NCI-H345 treated with DMSO at 0.1 percent for 48 hours (cell line): Measurements from ENCODE around the gene EID2.

Source experiments
- DNase-seq: peaks from one replicate; lab custom pipeline; 2025; ENCODE audit not compliant: unreplicated experiment; lab: John Stamatoyannopoulos, UW

EID2 gene

GRCh38 chr19:39506598-39506943 is 33.4 kb downstream of the EID2 start:
- DNase-seq = no peak

- no peak for DNase-seq
These were observed 37.1 kb downstream of the EID2 start for GRCh38 chr19:39502640-39503417.

- DNase-seq = no peak
These were observed 38.6 kb downstream of the EID2 start for GRCh38 chr19:39501340-39501739.

- no peak for DNase-seq
These were observed 39.4 kb downstream of the EID2 start for GRCh38 chr19:39500543-39500942.

- DNase-seq = no peak
These were observed 40.0 kb downstream of the EID2 start for GRCh38 chr19:39499932-39500331.

- peak; percentile 90 for DNase-seq
These were observed 40.9 kb downstream of the EID2 start, which contains the start of gene DLL3 for GRCh38 chr19:39498798-39499642. Gene DLL3, plus strand, starts transcription at chr19:39498947. Its CDS starts 28 bp downstream, at chr19:39498975.

- DNase-seq = peak; percentile 95
These were observed 41.8 kb downstream of the EID2 start for GRCh38 chr19:39497996-39498797.

- no peak for DNase-seq
These were observed 42.3 kb downstream of the EID2 start for GRCh38 chr19:39497701-39497995.

GRCh38 chr19:39496063-39496462 is 43.9 kb downstream of the EID2 start:
- DNase-seq = no peak

GRCh38 chr19:39494661-39495060 is 45.3 kb downstream of the EID2 start:
- DNase-seq = no peak

- DNase-seq = no peak
These were observed 47.2 kb downstream of the EID2 start for GRCh38 chr19:39492788-39493187.

- DNase-seq = no peak
These were observed 47.7 kb downstream of the EID2 start for GRCh38 chr19:39492225-39492624.

GRCh38 chr19:39489756-39490155 is 50.2 kb downstream of the EID2 start:
- no peak for DNase-seq
